SK-N-SH treated with all-trans-retinoic acid at 6 μM for 48 hours (cell line): ENCODE measurements around the gene TMEM138.
"Not testable (repeated sequence)": the region's sequence is repeated elsewhere in the genome, so short reads cannot be mapped to it uniquely, and the experiment has no call there.

Source experiments
- ATAC-seq: fragments of 200-7000 bp; cut with Tn5 transposase; 3 replicates; pipeline ENCODE4 v1.9.1; 2020; ENCODE audit warnings: mild to moderate bottlenecking, moderate library complexity
- ARNTL ChIP-seq: fragments of 450-650 bp; formaldehyde crosslinking; IDR thresholded peaks from 2 replicates; pipeline ENCODE4 v1.5.0; 2020; ENCODE audit warnings: low read depth, mild to moderate bottlenecking, moderate library complexity, borderline replicate concordance
- BACH2 ChIP-seq: fragments of 250-450 bp; sonication (Bioruptor Pico); IDR thresholded peaks from 2 replicates; pipeline ENCODE4 v1.9.0; 2021; ENCODE audit warnings: mild to moderate bottlenecking, borderline replicate concordance
- CSDC2 ChIP-seq: fragments of 250-450 bp; sonication (Bioruptor Pico); IDR thresholded peaks from 2 replicates; pipeline ENCODE4 v1.5.0; 2020; ENCODE audit warnings: mild to moderate bottlenecking, moderate library complexity
- ESRRG ChIP-seq: fragments of 250-450 bp; sonication (Bioruptor Pico); IDR thresholded peaks from 2 replicates; pipeline ENCODE4 v1.6.1; 2021; ENCODE audit warnings: mild to moderate bottlenecking
- GLIS3 ChIP-seq: fragments of 250-450 bp; sonication (Bioruptor Pico); IDR thresholded peaks from 2 replicates; pipeline ENCODE4 v1.5.0; 2020; ENCODE audit warnings: mild to moderate bottlenecking, moderate library complexity
- ISL1 ChIP-seq: fragments of 250-450 bp; sonication (Bioruptor Pico); IDR thresholded peaks from 2 replicates; pipeline ENCODE4 v2.1.2; 2022; ENCODE audit warnings: mild to moderate bottlenecking, moderate library complexity
- OSR1 ChIP-seq: fragments of 250-450 bp; sonication (Bioruptor Pico); IDR thresholded peaks from 2 replicates; pipeline ENCODE4 v1.8.0; 2022; ENCODE audit warnings: moderate library complexity, mild to moderate bottlenecking, inconsistent platforms
- PPARA ChIP-seq: fragments of 250-450 bp; sonication (Bioruptor Pico); IDR thresholded peaks from 2 replicates; pipeline ENCODE4 v1.5.0; 2020; ENCODE audit warnings: mild to moderate bottlenecking, borderline replicate concordance
- RARB ChIP-seq: fragments of 250-450 bp; sonication (Bioruptor Pico); IDR thresholded peaks from 2 replicates; pipeline ENCODE4 v1.8.0; 2021; ENCODE audit warnings: mild to moderate bottlenecking, moderate library complexity
- SNAI2 ChIP-seq: fragments of 250-450 bp; sonication (Bioruptor Pico); IDR thresholded peaks from 2 replicates; pipeline ENCODE4 v1.5.0; 2020; ENCODE audit warnings: mild to moderate bottlenecking, moderate library complexity
- TCF4 ChIP-seq: fragments of 250-450 bp; sonication (Bioruptor Pico); IDR thresholded peaks from 2 replicates; pipeline ENCODE4 v1.8.0; 2021; ENCODE audit warnings: mild to moderate bottlenecking, moderate library complexity, borderline replicate concordance
- TOX ChIP-seq: fragments of 250-450 bp; sonication (Bioruptor Pico); IDR thresholded peaks from 2 replicates; pipeline ENCODE4 v1.8.0; 2021; ENCODE audit warnings: mild to moderate bottlenecking, moderate library complexity, borderline replicate concordance
- ZFP3 ChIP-seq: fragments of 250-450 bp; sonication (Bioruptor Pico); IDR thresholded peaks from 2 replicates; pipeline ENCODE4 v1.5.0; 2020; ENCODE audit warnings: mild to moderate bottlenecking, moderate library complexity
- ZFP30 ChIP-seq: fragments of 450-650 bp; formaldehyde crosslinking; IDR thresholded peaks from 2 replicates; pipeline ENCODE4 v1.5.0; 2022; ENCODE audit warnings: mild to moderate bottlenecking, moderate library complexity
- ZNF565 ChIP-seq: fragments of 450-650 bp; formaldehyde crosslinking; conservative IDR thresholded peaks from 2 replicates; pipeline ENCODE4 v1.5.0; 2020; ENCODE audit warnings: low read depth, mild to moderate bottlenecking, moderate library complexity
- ZNF70 ChIP-seq: fragments of 450-650 bp; formaldehyde crosslinking; IDR thresholded peaks from 2 replicates; pipeline ENCODE4 v1.5.0; 2020; ENCODE audit warnings: mild to moderate bottlenecking, moderate library complexity
- ZNF8 ChIP-seq: fragments of 450-650 bp; formaldehyde crosslinking; IDR thresholded peaks from 2 replicates; pipeline ENCODE4 v1.5.0; 2020; ENCODE audit warnings: mild to moderate bottlenecking, moderate library complexity
- TF ChIP-seq, protein P1 (sequence below): fragments of 250-450 bp; sonication (Bioruptor Pico); IDR thresholded peaks from 2 replicates; pipeline ENCODE4 v1.5.1; 2020; ENCODE audit warnings: low read depth, mild to moderate bottlenecking, moderate library complexity
- TF ChIP-seq, protein P2 (sequence below): fragments of 250-450 bp; sonication (Bioruptor Pico); IDR thresholded peaks from 2 replicates; pipeline ENCODE4 v1.8.0; 2021; ENCODE audit warnings: low read depth, mild to moderate bottlenecking, moderate library complexity, borderline replicate concordance
- TF ChIP-seq, protein P3 (sequence below): fragments of 250-450 bp; sonication (Bioruptor Pico); IDR thresholded peaks from 2 replicates; pipeline ENCODE4 v1.8.0; 2020; ENCODE audit warnings: mild to moderate bottlenecking, moderate library complexity, borderline replicate concordance
- TF ChIP-seq, protein P4 (sequence below): fragments of 250-450 bp; sonication (Bioruptor Pico); IDR thresholded peaks from 2 replicates; pipeline ENCODE4 v1.5.0; 2020; ENCODE audit warnings: mild to moderate bottlenecking, moderate library complexity

Gene TMEM138

DNA sequence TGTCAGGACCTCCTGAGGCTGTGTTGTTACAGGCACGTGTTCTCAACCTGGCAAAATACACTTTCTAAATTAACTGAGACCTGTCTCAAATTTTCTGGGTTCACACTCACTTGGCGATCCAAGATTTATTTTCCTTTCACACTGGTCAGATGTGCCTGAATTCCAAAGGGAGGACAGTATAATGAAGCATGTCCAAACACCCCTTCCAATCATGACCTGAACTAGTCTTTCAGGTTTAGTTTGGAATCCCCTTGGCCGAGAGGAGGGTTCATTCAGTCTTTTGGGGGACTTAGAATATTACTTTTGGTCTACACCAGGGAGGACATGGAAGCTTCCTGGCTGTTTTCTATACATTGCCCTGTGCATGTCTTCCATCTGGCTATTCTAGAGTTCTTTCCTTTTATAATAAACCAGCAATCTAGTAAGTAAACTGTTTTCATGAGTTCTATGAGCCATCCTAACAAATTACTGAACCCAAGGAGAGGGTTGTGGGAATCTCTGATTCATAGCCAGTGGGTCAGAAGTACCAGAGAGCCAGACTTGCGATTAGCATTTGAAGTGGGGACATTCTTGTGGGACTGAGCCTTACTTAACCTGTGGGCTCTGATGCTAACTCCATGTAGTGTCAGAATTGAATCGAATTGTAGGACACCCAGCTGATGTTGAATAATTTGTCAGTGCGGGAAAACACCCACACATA, 15.4 kb downstream of the TMEM138 start:
- no peak for TF ChIP-seq ZFP3 (CRISPR knock-in tag)
- TF ChIP-seq TOX (CRISPR knock-in tag): no peak
- TF ChIP-seq, protein P1, sequence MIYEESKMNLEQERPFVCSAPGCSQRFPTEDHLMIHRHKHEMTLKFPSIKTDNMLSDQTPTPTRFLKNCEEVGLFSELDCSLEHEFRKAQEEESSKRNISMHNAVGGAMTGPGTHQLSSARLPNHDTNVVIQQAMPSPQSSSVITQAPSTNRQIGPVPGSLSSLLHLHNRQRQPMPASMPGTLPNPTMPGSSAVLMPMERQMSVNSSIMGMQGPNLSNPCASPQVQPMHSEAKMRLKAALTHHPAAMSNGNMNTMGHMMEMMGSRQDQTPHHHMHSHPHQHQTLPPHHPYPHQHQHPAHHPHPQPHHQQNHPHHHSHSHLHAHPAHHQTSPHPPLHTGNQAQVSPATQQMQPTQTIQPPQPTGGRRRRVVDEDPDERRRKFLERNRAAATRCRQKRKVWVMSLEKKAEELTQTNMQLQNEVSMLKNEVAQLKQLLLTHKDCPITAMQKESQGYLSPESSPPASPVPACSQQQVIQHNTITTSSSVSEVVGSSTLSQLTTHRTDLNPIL (CRISPR knock-in tag): no peak
- no peak for TF ChIP-seq CSDC2 (CRISPR knock-in tag)
- TF ChIP-seq, protein P2, sequence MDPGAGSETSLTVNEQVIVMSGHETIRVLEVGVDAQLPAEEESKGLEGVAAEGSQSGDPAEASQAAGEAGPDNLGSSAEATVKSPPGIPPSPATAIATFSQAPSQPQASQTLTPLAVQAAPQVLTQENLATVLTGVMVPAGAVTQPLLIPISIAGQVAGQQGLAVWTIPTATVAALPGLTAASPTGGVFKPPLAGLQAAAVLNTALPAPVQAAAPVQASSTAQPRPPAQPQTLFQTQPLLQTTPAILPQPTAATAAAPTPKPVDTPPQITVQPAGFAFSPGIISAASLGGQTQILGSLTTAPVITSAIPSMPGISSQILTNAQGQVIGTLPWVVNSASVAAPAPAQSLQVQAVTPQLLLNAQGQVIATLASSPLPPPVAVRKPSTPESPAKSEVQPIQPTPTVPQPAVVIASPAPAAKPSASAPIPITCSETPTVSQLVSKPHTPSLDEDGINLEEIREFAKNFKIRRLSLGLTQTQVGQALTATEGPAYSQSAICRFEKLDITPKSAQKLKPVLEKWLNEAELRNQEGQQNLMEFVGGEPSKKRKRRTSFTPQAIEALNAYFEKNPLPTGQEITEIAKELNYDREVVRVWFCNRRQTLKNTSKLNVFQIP (CRISPR knock-in tag): no peak
- TF ChIP-seq RARB (CRISPR knock-in tag): no peak
- no peak for TF ChIP-seq SNAI2
- no peak for TF ChIP-seq ZNF8 (CRISPR knock-in tag)
- TF ChIP-seq ZNF70 (CRISPR knock-in tag): no peak
- no peak for TF ChIP-seq OSR1
- TF ChIP-seq GLIS3 (CRISPR knock-in tag): no peak
- TF ChIP-seq ZNF565 (CRISPR knock-in tag): no peak
- no peak for TF ChIP-seq ZFP30

DNA sequence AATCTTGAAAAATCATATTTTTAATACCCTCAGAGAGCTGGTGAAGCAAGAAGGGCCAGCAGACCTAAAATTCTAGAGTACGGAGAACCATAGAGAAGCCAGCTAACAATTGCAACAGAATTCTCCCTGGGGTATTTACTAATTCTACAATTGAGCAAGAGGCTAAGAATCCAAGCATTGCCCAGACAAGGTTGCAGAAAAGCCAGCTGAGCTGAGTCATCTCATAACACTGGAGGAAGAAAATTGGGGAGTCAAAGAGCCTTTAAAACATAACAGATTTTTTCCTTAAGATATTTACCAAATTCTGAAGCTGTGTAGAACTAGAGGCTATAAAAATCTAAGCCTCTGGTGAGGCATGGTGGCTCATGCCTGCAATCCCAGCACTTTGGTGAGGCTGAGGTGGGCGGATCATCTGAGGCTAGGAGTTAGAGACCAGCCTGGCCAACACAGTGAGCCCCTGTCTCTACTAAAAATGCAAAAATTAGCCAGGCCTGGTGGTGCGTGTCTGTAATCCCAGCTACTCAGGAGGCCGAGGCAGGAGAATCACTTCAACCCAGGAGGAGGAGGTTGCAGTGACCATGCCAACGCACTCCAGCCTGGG, 16.6 kb downstream of the TMEM138 start:
- TF ChIP-seq ESRRG (CRISPR knock-in tag): no peak
- TF ChIP-seq, protein P3, sequence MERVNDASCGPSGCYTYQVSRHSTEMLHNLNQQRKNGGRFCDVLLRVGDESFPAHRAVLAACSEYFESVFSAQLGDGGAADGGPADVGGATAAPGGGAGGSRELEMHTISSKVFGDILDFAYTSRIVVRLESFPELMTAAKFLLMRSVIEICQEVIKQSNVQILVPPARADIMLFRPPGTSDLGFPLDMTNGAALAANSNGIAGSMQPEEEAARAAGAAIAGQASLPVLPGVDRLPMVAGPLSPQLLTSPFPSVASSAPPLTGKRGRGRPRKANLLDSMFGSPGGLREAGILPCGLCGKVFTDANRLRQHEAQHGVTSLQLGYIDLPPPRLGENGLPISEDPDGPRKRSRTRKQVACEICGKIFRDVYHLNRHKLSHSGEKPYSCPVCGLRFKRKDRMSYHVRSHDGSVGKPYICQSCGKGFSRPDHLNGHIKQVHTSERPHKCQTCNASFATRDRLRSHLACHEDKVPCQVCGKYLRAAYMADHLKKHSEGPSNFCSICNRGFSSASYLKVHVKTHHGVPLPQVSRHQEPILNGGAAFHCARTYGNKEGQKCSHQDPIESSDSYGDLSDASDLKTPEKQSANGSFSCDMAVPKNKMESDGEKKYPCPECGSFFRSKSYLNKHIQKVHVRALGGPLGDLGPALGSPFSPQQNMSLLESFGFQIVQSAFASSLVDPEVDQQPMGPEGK (CRISPR knock-in tag): no peak
- TF ChIP-seq PPARA (CRISPR knock-in tag): no peak
- TF ChIP-seq ARNTL (CRISPR knock-in tag): no peak
- no peak for TF ChIP-seq ZNF8 (CRISPR knock-in tag)
- TF ChIP-seq, protein P1 (CRISPR knock-in tag): no peak
- TF ChIP-seq, protein P4, sequence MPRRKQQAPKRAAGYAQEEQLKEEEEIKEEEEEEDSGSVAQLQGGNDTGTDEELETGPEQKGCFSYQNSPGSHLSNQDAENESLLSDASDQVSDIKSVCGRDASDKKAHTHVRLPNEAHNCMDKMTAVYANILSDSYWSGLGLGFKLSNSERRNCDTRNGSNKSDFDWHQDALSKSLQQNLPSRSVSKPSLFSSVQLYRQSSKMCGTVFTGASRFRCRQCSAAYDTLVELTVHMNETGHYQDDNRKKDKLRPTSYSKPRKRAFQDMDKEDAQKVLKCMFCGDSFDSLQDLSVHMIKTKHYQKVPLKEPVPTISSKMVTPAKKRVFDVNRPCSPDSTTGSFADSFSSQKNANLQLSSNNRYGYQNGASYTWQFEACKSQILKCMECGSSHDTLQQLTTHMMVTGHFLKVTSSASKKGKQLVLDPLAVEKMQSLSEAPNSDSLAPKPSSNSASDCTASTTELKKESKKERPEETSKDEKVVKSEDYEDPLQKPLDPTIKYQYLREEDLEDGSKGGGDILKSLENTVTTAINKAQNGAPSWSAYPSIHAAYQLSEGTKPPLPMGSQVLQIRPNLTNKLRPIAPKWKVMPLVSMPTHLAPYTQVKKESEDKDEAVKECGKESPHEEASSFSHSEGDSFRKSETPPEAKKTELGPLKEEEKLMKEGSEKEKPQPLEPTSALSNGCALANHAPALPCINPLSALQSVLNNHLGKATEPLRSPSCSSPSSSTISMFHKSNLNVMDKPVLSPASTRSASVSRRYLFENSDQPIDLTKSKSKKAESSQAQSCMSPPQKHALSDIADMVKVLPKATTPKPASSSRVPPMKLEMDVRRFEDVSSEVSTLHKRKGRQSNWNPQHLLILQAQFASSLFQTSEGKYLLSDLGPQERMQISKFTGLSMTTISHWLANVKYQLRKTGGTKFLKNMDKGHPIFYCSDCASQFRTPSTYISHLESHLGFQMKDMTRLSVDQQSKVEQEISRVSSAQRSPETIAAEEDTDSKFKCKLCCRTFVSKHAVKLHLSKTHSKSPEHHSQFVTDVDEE (CRISPR knock-in tag): no peak
- no peak for TF ChIP-seq ZFP30
- no peak for TF ChIP-seq TOX (CRISPR knock-in tag)
- no peak for TF ChIP-seq ISL1 (CRISPR knock-in tag)
- TF ChIP-seq, all 23 proteins: peak for 0
- ATAC-seq: peak; percentile 86

More for the DNA sequence above, 15.4 kb downstream of the TMEM138 start:
- ATAC-seq: no peak

DNA sequence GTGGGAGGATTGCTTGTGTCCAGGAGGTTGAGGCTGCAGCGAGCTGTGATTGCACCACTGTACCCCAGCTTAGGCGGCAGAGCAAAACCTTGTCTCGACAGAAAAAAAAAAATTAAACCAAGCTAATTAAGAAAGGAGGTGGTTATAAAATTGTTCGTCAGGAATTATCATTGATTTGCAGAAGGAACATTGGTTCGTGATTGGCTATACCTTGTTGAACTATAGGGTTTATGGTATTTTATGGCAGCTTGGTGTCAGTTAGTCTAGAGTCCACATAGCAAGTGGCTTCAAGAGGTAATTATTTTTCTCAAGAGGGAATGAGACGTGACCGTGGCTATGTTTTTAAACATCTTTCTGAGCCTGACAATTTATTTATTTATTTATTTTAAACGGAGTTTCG, 18.7 kb downstream of the TMEM138 start:
- TF ChIP-seq ZFP30 (no peak), ZNF565 (CRISPR knock-in tag) (no peak), ARNTL (CRISPR knock-in tag) (no peak), ESRRG (CRISPR knock-in tag) (no peak), SNAI2 (no peak), RARB (CRISPR knock-in tag) (no peak), ZNF8 (CRISPR knock-in tag) (no peak), GLIS3 (CRISPR knock-in tag) (no peak), BACH2 (CRISPR knock-in tag) (no peak), TCF4 (CRISPR knock-in tag) (no peak), ZNF70 (CRISPR knock-in tag) (no peak)
- TF ChIP-seq, protein P3 (CRISPR knock-in tag): no peak
- TF ChIP-seq, protein P1 (CRISPR knock-in tag): no peak
- TF ChIP-seq, all 23 proteins: peak for 0
- no peak for ATAC-seq

DNA sequence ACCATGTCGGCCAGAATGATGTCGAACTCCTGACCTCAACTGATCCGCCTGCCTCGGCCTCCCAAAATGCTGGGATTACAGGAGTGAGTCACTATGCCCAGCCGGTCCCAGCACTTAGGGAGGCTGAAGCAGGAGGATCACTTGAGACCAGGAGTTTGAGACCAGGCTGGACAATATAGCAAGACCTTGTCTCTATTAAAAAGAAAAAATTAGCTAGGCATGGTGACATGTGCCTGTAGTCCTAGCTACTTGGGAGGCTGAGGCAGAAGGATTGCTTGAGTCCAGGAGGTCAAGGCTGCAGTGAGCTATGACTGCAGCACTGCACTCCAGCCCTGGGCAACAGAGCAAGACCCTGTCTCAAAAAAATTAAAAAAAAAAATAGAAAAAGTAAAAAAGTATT, 21.7 kb downstream of the TMEM138 start:
- not testable (repeated sequence) for ATAC-seq
